ENCODE measurements around the gene ALDH1L1. TPM values are rescaled to one million over a fixed set of nuclear protein-coding genes. Genes with fewer than 3 reads are reported as not detected.

ALDH1L1 gene
- total and polyA plus RNA-seq, 2 of the 8 experiments (the other 6 are each of a cell fraction or from before 2014, with no cell fraction given) = 0.98 to 1.6 TPM

- TF ChIP-seq CHD7 (IDR thresholded peaks at IDR 0.05; ENCODE audit: insufficient replicate concordance, low read length) (no peak), SIN3A (conservative IDR thresholded peaks at IDR 0.05 in 1 of 2, IDR thresholded peaks at IDR 0.05 in 1 of 2; ENCODE audit: low read depth in 1 of 2, low read length in 2 of 2) (peak in 1 of 2 experiments; percentile 34; a peak in 1 of 4 replicates), RFX5 (IDR thresholded peaks at IDR 0.05; ENCODE audit: borderline replicate concordance, low read depth, low read length) (no peak), KDM4A (IDR thresholded peaks at IDR 0.05; ENCODE audit: low read depth, low read length, severe bottlenecking) (peak; percentile 48), E2F6 (IDR thresholded peaks at IDR 0.05) (peak; percentile 50; the same call in 1 of the 2 replicates), RBBP5 (IDR thresholded peaks at IDR 0.05; ENCODE audit: borderline replicate concordance, low read depth, low read length) (0 out of 2 replicates have a peak, but pooled peaks have one; percentile 16), EP300 (IDR thresholded peaks at IDR 0.05; ENCODE audit: borderline replicate concordance in 1 of 2, low read depth in 2 of 2, low read length in 2 of 2) (no peak)
- TF ChIP-seq, protein P1, sequence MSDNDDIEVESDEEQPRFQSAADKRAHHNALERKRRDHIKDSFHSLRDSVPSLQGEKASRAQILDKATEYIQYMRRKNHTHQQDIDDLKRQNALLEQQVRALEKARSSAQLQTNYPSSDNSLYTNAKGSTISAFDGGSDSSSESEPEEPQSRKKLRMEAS (IDR thresholded peaks at IDR 0.05) = peak; percentile 31
Measured at GRCh38 chr3:126213379-126214028, 33.1 kb upstream of the ALDH1L1 start (continued).
